Lung (tissue), 12 donors: ENCODE results near the gene NPRL2. TPM values are rescaled to one million over a fixed set of nuclear protein-coding genes. Genes with fewer than 3 reads are reported as not detected.

Source experiments
- ATAC-seq: fragments of 200-7000 bp; cut with Tn5 transposase; one replicate; pipeline ENCODE4 v1.9.1; 2020; ENCODE audit warnings: moderate number of reproducible peaks; ENCODE audit not compliant: insufficient read depth, low FRiP score
- DNase-seq, 3 donors: peaks; one replicate each; pipeline ENCODE4 v3.0.0-alpha.2; 2013 to 2017
- H3K27ac ChIP-seq, 2 donors: one replicate each; pipeline ENCODE4 v1.5.1; 2013; ENCODE audit warnings: mild to moderate bottlenecking in 2 of 2, moderate library complexity in 2 of 2, control low read depth in 1 of 2, inconsistent platforms in 1 of 2, low read depth in 1 of 2, low read length in 1 of 2
- H3K27me3 ChIP-seq, 3 donors: one replicate each; pipeline ENCODE4 v1.5.1; 2013; ENCODE audit warnings: low read length in 2 of 3; ENCODE audit not compliant: control insufficient read depth in 3 of 3, insufficient read depth in 3 of 3
- H3K36me3 ChIP-seq, 4 donors: one replicate each; pipeline ENCODE4 v1.5.1; 2013; ENCODE audit warnings: low read length in 4 of 4, mild to moderate bottlenecking in 1 of 4, moderate library complexity in 1 of 4; ENCODE audit not compliant: control insufficient read depth in 4 of 4, insufficient read depth in 4 of 4
- H3K4me1 ChIP-seq, 5 donors: one replicate each; pipeline ENCODE4 v1.5.1; 2013; ENCODE audit warnings: low read length in 5 of 5, mild to moderate bottlenecking in 2 of 5, moderate library complexity in 1 of 5; ENCODE audit not compliant: control insufficient read depth in 5 of 5, insufficient read depth in 5 of 5
- H3K4me3 ChIP-seq: one replicate; pipeline ENCODE4 v1.5.1; 2013; ENCODE audit warnings: mild to moderate bottlenecking, control low read depth, moderate library complexity
- H3K9ac ChIP-seq, 2 donors: one replicate each; pipeline ENCODE4 v1.5.1; 2013; ENCODE audit warnings: low read length in 2 of 2, control low read depth in 1 of 2; ENCODE audit not compliant: insufficient read depth in 1 of 2
- H3K9me3 ChIP-seq, 4 donors: one replicate each; pipeline ENCODE4 v1.5.1; 2013; ENCODE audit warnings: low read length in 3 of 4, mild to moderate bottlenecking in 1 of 4, moderate library complexity in 1 of 4; ENCODE audit not compliant: control insufficient read depth in 4 of 4, insufficient read depth in 3 of 4
- WGBS, 2 donors: extraction: QIAGEN DNeasy Blood & Tissue Kit; methylation state at CpG; one replicate each; pipeline ENCODE4 v1.1.7; 2013; 5-methylcytosine and 5-hydroxymethylcytosine counted together
- polyA plus RNA-seq, 2 donors: library from polyadenylated mRNA; stranded (reverse); fragments of 200-250 nt; gene quantifications; one replicate each; pipeline ENCODE4 v1.2.1, GENCODE V29; 2013
- total RNA-seq, 2 donors: library from RNA; depleted of rRNA in 1 of 2; stranded (reverse); fragments of >200 nt in 1 of 2; gene quantifications; one replicate each; pipeline ENCODE4 v1.2.1, GENCODE V29; 2014 to 2021
- TF ChIP-seq, protein P1 (sequence below): IDR thresholded peaks from 2 replicates; pipeline ENCODE4 v1.5.1; 2012; ENCODE audit warnings: mild to moderate bottlenecking; ENCODE audit errors: control extremely low read depth, extremely low read depth
- donor health status: control.
- donor health status: control.
- donor health status: Bipolar disorder and iron deficiency.
- donor health status: healthy.
- donor health status: DM: yes; HTN: yes; CAD: no.

The NPRL2 gene
- total and polyA plus RNA-seq, 4 donors, result 12.7 to 21.9 (median 17.2) TPM

DNA sequence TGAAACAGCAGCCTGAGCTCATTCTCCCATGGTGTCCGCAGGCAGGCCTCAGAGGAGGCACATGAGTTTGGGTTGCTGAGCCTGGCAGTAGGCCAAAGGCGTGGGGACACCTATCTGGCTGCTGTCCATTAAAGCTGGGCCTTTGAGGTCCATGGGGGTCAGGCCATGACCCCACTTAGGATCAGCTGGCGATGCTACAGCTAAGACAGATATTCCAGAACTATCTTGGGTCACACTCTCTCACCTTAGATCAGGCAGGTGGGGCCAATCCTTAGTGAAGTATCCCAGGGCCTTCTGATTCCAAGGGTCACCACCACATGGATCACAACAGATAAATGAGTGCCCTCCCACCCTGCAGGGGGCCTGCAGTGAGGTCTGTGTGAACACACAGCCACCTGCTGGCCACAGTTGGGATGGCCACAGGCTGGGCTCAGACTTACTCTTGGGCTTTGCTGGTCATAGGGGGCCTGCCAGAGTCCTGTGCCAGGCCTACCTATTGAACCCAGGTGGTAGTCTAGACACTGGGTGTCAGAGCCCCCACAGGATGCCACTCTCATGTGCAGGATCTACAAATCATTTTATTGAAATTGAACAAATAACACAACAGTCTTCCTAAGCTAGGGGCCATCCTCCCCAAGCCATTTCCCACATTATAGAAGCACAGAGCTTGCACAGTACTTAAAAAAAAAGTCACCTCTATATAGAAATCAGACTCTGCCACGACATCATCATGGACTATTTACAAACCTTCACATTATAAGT, 26.0 kb downstream of the NPRL2 start:
- peak; percentile 63 to 73 (median 72) for DNase-seq
- TF ChIP-seq, protein P1, sequence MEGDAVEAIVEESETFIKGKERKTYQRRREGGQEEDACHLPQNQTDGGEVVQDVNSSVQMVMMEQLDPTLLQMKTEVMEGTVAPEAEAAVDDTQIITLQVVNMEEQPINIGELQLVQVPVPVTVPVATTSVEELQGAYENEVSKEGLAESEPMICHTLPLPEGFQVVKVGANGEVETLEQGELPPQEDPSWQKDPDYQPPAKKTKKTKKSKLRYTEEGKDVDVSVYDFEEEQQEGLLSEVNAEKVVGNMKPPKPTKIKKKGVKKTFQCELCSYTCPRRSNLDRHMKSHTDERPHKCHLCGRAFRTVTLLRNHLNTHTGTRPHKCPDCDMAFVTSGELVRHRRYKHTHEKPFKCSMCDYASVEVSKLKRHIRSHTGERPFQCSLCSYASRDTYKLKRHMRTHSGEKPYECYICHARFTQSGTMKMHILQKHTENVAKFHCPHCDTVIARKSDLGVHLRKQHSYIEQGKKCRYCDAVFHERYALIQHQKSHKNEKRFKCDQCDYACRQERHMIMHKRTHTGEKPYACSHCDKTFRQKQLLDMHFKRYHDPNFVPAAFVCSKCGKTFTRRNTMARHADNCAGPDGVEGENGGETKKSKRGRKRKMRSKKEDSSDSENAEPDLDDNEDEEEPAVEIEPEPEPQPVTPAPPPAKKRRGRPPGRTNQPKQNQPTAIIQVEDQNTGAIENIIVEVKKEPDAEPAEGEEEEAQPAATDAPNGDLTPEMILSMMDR, result peak; percentile 69
- peaks cover 2 to 47% (median 17%) of the 10 kb centered on the region in 5 donors for H3K4me1 ChIP-seq

DNA sequence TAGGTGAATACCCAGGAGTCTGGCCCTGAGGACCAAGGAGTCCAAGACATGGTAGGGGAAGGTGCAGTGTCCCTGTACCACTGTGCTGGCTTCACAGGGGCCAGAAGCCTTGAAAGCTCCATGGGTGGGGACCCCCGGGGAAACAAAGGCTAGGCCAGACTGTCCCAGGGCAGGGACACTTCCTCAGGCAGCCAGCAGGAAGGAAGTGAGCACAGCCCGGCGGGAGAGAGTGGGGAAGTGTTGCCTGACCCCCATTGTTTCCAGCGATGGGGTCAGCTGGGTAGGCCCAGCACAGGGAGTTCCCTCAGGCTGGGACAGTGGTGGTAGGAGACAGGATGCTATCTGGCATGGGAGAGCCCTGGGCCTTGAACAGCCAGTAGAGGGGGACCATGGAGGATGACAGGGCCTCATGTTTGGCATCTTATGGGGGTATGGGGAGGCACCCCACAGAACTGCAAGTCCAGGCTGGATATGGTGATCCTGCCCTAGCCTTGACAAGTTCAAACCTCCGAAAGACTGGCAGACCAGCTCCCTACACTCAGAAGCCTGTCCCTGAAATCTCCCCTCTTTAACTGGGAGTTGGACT, 26.9 kb downstream of the NPRL2 start:
- 20 to 45% methylated on average over 5 of the region's 5 CpGs for WGBS, 2 donors
- Histone ChIP-seq H3K9ac (no peak overlapping the region), H3K9me3 (no peaks in the 10 kb centered on the region), H3K36me3 (peaks cover 0 to 19% (median 7%) of the 10 kb centered on the region in 4 donors), H3K4me3 (no peak overlapping the region), H3K27ac (peak overlapping the region; percentile 78 to 94), H3K4me1 (peaks cover 2 to 55% (median 20%) of the 10 kb centered on the region in 5 donors), H3K27me3 (no peaks in the 10 kb centered on the region)
- TF ChIP-seq, protein P1, result no peak
- ATAC-seq (no peak), DNase-seq (peak in 2 of 3 donors; percentile 36 to 66)

More for the DNA sequence above, 26.0 kb downstream of the NPRL2 start:
- WGBS, 2 donors, result 42 to 56% methylated on average over 4 of the region's 4 CpGs
- H3K9ac ChIP-seq, result no peak overlapping the region
- ATAC-seq, result no peak
- H3K36me3 ChIP-seq, result peaks cover under 1 to 15% (median 6%) of the 10 kb centered on the region in 4 donors
- H3K27ac ChIP-seq, result peak overlapping the region; percentile 64 to 94
- H3K4me3 ChIP-seq, result no peak overlapping the region
- H3K9me3 ChIP-seq, result no peaks in the 10 kb centered on the region
- no peaks in the 10 kb centered on the region for H3K27me3 ChIP-seq

DNA sequence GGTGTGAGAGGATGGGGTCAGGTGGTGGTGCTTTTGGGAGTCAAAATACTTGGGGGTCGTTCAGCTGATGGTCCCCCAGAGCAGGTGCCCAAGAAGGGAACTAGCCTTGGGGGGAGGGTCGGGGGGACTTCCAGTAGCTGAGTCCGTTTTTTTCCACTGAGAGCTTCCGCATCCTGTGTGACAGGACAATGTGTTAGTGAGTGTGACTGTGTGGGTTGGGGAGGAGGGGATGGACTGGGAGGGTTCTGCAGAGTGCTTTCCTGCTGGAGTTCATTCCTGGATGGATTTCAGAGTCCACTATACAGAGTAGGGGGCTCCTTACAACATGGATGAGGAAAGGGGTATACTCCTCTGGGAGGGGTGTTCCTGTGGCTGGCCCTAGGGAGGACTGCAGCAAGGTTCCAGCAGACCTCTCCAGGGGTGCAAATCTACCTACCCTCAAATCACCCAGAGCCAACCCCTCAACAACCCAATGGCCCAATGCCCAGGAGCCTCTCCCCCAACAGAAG, 27.4 kb downstream of the NPRL2 start:
- Histone ChIP-seq H3K4me1 (peaks cover 0 to 55% (median 21%) of the 10 kb centered on the region in 5 donors), H3K27me3 (no peaks in the 10 kb centered on the region), H3K4me3 (no peak overlapping the region), H3K9me3 (no peaks in the 10 kb centered on the region), H3K36me3 (peaks cover 0 to 24% (median 11%) of the 10 kb centered on the region in 4 donors), H3K9ac (no peak overlapping the region), H3K27ac (peak overlapping the region; percentile 78 to 94)
- peak; percentile 49 to 81 (median 63) for DNase-seq
- TF ChIP-seq, protein P1, result no peak
- no peak for ATAC-seq
- 26 to 28% methylated on average over 4 of the region's 4 CpGs for WGBS, 2 donors
